ENCODE data around the gene KANSL3.

Gene KANSL3

GRCh38 chr2:96617012-96617411, 21.1 kb downstream of the KANSL3 start:
- DNase-seq = no peak
- in situ Hi-C loops (cut with MboI; ENCODE audit: low pct_unique_long_range_greater_than_20kb, low sequenced_read_pairs) = no loop called here

GRCh38 chr2:96616535-96616934, 21.6 kb downstream of the KANSL3 start:
- in situ Hi-C loops (cut with MboI; ENCODE audit: low pct_unique_long_range_greater_than_20kb, low sequenced_read_pairs) = no loop called here
- no peak for DNase-seq

GRCh38 chr2:96616128-96616527, 22.0 kb downstream of the KANSL3 start:
- DNase-seq = no peak
- in situ Hi-C loops (cut with MboI; ENCODE audit: low pct_unique_long_range_greater_than_20kb, low sequenced_read_pairs) = no loop called here

- no peak for DNase-seq
- in situ Hi-C loops (cut with MboI; ENCODE audit: low pct_unique_long_range_greater_than_20kb, low sequenced_read_pairs) = no loop called here
These were observed 29.4 kb downstream of the KANSL3 start for GRCh38 chr2:96608469-96609455.

- DNase-seq = no peak
- in situ Hi-C loops (cut with MboI; ENCODE audit: low pct_unique_long_range_greater_than_20kb, low sequenced_read_pairs) = no loop called here
These were observed 34.0 kb downstream of the KANSL3 start for GRCh38 chr2:96604104-96604503.

- in situ Hi-C loops (cut with MboI; ENCODE audit: low pct_unique_long_range_greater_than_20kb, low sequenced_read_pairs) = no loop called here
- DNase-seq = no peak
These were observed 35.7 kb downstream of the KANSL3 start for GRCh38 chr2:96602330-96602823.

GRCh38 chr2:96601382-96602292, 36.5 kb downstream of the KANSL3 start:
- no peak for DNase-seq

GRCh38 chr2:96599941-96600340, 38.2 kb downstream of the KANSL3 start:
- in situ Hi-C loops (cut with MboI; ENCODE audit: low pct_unique_long_range_greater_than_20kb, low sequenced_read_pairs) = no loop called here

More at GRCh38 chr2:96601382-96602292, 36.5 kb downstream of the KANSL3 start:
- in situ Hi-C loops (cut with MboI; ENCODE audit: low pct_unique_long_range_greater_than_20kb, low sequenced_read_pairs) = no loop called here

GRCh38 chr2:96596596-96596995, 41.5 kb downstream of the KANSL3 start:
- in situ Hi-C loops (cut with MboI; ENCODE audit: low pct_unique_long_range_greater_than_20kb, low sequenced_read_pairs) = no loop called here
- DNase-seq = no peak

More at GRCh38 chr2:96599941-96600340, 38.2 kb downstream of the KANSL3 start:
- no peak for DNase-seq

GRCh38 chr2:96594691-96595152, 43.4 kb downstream of the KANSL3 start:
- in situ Hi-C loops (cut with MboI; ENCODE audit: low pct_unique_long_range_greater_than_20kb, low sequenced_read_pairs) = no loop called here
- DNase-seq = no peak

GRCh38 chr2:96594282-96594681, 43.8 kb downstream of the KANSL3 start:
- DNase-seq = no peak

GRCh38 chr2:96591494-96591893, 46.6 kb downstream of the KANSL3 start:
- DNase-seq = no peak
- in situ Hi-C loops (cut with MboI; ENCODE audit: low pct_unique_long_range_greater_than_20kb, low sequenced_read_pairs) = no loop called here

More at GRCh38 chr2:96594282-96594681, 43.8 kb downstream of the KANSL3 start:
- in situ Hi-C loops (cut with MboI; ENCODE audit: low pct_unique_long_range_greater_than_20kb, low sequenced_read_pairs) = no loop called here

GRCh38 chr2:96591054-96591453, 47.1 kb downstream of the KANSL3 start:
- no peak for DNase-seq
- in situ Hi-C loops (cut with MboI; ENCODE audit: low pct_unique_long_range_greater_than_20kb, low sequenced_read_pairs) = no loop called here

GRCh38 chr2:96587843-96588242, 50.3 kb downstream of the KANSL3 start:
- in situ Hi-C loops (cut with MboI; ENCODE audit: low pct_unique_long_range_greater_than_20kb, low sequenced_read_pairs) = no loop called here
- no peak for DNase-seq

- in situ Hi-C loops (cut with MboI; ENCODE audit: low pct_unique_long_range_greater_than_20kb, low sequenced_read_pairs) = no loop called here
- DNase-seq = no peak
These were observed 54.1 kb downstream of the KANSL3 start for GRCh38 chr2:96584017-96584416.

- no peak for DNase-seq
- in situ Hi-C loops (cut with MboI; ENCODE audit: low pct_unique_long_range_greater_than_20kb, low sequenced_read_pairs) = no loop called here
These were observed 57.3 kb downstream of the KANSL3 start for GRCh38 chr2:96580771-96581170.

- in situ Hi-C loops (cut with MboI; ENCODE audit: low pct_unique_long_range_greater_than_20kb, low sequenced_read_pairs) = no loop called here
These were observed 58.7 kb downstream of the KANSL3 start for GRCh38 chr2:96579422-96579821.

GRCh38 chr2:96578731-96579130, 59.4 kb downstream of the KANSL3 start:
- DNase-seq = no peak
- in situ Hi-C loops (cut with MboI; ENCODE audit: low pct_unique_long_range_greater_than_20kb, low sequenced_read_pairs) = no loop called here

More at GRCh38 chr2:96579422-96579821, 58.7 kb downstream of the KANSL3 start:
- DNase-seq = no peak

GRCh38 chr2:96577501-96577900, 60.6 kb downstream of the KANSL3 start:
- no peak for DNase-seq
- in situ Hi-C loops (cut with MboI; ENCODE audit: low pct_unique_long_range_greater_than_20kb, low sequenced_read_pairs) = no loop called here

Measured in KBM-7 (cell line).